ENCODE measurements around the gene FMNL3. TPM values are rescaled to one million over a fixed set of nuclear protein-coding genes. Genes with fewer than 3 reads are reported as not detected.

The FMNL3 gene
- total RNA-seq, 1 donor from 2014 or later = 84.3 TPM

- Mint-ChIP-seq H3K9me3 (no peaks in the 10 kb centered on the region), H3K36me3 (ENCODE audit: low read depth) (peaks cover 91% of the 10 kb centered on the region), H3K4me3 (no peak overlapping the region), H3K27ac (no peak overlapping the region), H3K27me3 (no peaks in the 10 kb centered on the region), H3K4me1 (peaks cover 28% of the 10 kb centered on the region)
- ChIA-PET CTCF (interaction anchor here (0.7 to 14.7 kb wide), 6 partner anchors 10 to 129 kb away, joined by 3 to 284 read pairs (median 4); partner anchors contain the start of genes FMNL3 and TMBIM6), POLR2A (interaction anchor here (0.5 to 2.4 kb wide), 5 partner anchors 14 to 112 kb away, joined by 3 to 13 read pairs (median 4); no protein-coding TSS in a partner anchor)
- intact Hi-C loops (cut with micrococcal nuclease) = no loop called here
- TF ChIP-seq CTCF (IDR thresholded peaks at IDR 0.05) = no peak
- DNase-seq = no peak
- ATAC-seq (ENCODE audit: low read depth) = no peak
Observed at GRCh38 chr12:49648712-49649003, 58.5 kb downstream of the FMNL3 start.

GRCh38 chr12:49647827-49648711, 59.1 kb downstream of the FMNL3 start:
- H3K36me3 Mint-ChIP-seq (ENCODE audit: low read depth) = peaks cover 92% of the 10 kb centered on the region
- no peak for DNase-seq
- H3K4me1 Mint-ChIP-seq = peaks cover 26% of the 10 kb centered on the region
- ChIA-PET POLR2A (interaction anchor here (0.5 to 2.4 kb wide), 6 partner anchors 15 to 112 kb away, joined by 3 to 13 read pairs (median 4); partner anchors contain the start of gene TMBIM6), CTCF (interaction anchor here (0.7 to 14.7 kb wide), 6 partner anchors 9 to 129 kb away, joined by 3 to 284 read pairs (median 4); partner anchors contain the start of genes FMNL3 and TMBIM6)
- intact Hi-C loops (cut with micrococcal nuclease) = no loop called here
- no peak overlapping the region for H3K4me3 Mint-ChIP-seq
- ATAC-seq (ENCODE audit: low read depth) = no peak
- no peaks in the 10 kb centered on the region for H3K27me3 Mint-ChIP-seq
- peak overlapping the region; percentile 12 for H3K27ac Mint-ChIP-seq
- no peak for TF ChIP-seq CTCF (IDR thresholded peaks at IDR 0.05)
- H3K9me3 Mint-ChIP-seq = no peaks in the 10 kb centered on the region

DNA sequence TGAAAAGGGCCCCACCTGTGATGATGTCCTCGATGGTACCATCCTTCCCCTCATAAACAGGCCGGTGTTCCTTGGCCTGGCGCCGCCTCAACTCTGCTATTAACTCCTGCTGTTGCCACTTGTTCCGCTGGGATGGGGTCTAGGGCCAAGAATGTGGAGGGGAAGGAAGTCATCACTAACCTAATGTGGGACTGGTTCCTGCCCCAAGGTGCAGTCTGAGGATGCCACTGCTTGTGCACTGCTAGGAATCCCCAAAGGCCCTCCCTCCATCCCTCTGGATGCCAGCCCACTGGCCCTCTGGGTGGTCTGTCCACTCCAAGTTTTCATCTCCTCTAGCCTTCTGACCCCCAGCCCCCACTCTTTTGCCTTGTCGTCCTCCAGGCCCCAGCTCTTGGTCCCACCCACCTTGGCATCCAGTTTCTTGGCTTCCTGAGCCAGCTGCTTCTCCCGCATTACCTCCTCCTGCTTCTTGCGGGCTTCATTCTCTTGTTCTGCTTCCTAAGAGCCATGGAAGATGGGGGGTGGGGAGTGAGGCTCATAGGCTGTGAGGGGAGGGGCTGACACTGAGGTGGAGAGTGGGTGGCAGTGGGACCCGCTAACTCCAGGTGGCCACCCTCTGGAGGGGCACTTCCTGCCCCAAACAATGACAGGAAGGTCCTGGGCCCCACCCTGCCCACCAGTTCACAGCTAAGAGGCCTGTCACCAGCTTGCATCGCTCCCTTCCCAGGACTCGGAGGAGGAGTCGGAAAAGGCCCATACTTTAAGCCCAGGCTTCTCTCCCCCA, 60.1 kb downstream of the FMNL3 start:
- CTCF ChIA-PET = interaction anchor here (3.0 to 14.7 kb wide), 2 partner anchors 10 to 63 kb away, joined by 11 to 284 read pairs; partner anchors contain the start of gene FMNL3
- Mint-ChIP-seq H3K27ac (peak overlapping the region; percentile 46), H3K4me1 (peaks cover 24% of the 10 kb centered on the region), H3K9me3 (no peaks in the 10 kb centered on the region), H3K27me3 (no peaks in the 10 kb centered on the region), H3K4me3 (no peak overlapping the region), H3K36me3 (ENCODE audit: low read depth) (peaks cover 88% of the 10 kb centered on the region)
- DNase-seq (no peak), ATAC-seq (ENCODE audit: low read depth) (no peak)
- TF ChIP-seq CTCF (IDR thresholded peaks at IDR 0.05) = no peak
- POLR2A ChIA-PET = interaction anchor here (0.9 to 2.4 kb wide), 3 partner anchors 18 to 94 kb away, joined by 3 to 13 read pairs (median 3); partner anchors contain the start of gene TMBIM6
- intact Hi-C loops (cut with micrococcal nuclease) = no loop called here

DNA sequence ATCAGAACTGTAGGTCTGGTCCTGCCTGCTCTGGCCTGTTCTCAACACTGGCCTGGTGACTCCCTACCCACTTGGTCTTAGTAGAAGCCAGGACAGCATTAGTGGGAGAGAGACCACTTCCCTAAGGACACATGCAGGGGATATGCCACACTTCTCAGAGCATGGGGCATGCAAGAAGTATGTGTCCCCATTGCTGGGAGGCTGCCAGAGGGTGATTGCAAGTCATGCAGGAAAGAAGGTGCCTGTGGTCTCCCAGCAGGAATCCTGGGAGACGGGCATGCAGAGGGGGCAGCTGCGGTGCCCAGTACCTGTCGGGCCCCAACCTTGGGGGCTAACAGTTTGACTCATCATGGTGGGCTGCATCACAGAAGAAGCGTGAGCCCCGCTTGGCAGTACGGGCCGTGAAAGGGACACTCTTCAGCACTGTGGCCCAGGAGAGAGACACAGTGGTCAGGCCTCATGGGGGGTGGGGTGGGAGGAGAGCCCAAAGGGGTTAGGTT, 60.8 kb downstream of the FMNL3 start:
- intact Hi-C loops (cut with micrococcal nuclease) = no loop called here
- DNase-seq (no peak), ATAC-seq (ENCODE audit: low read depth) (no peak)
- Mint-ChIP-seq H3K27me3 (no peaks in the 10 kb centered on the region), H3K4me3 (no peak overlapping the region), H3K9me3 (no peaks in the 10 kb centered on the region), H3K4me1 (peaks cover 24% of the 10 kb centered on the region), H3K36me3 (ENCODE audit: low read depth) (peaks cover 84% of the 10 kb centered on the region), H3K27ac (no peak overlapping the region)
- ChIA-PET POLR2A (interaction anchor here (0.6 to 0.9 kb wide), 2 partner anchors 17 to 40 kb away, joined by 3 to 9 read pairs; no protein-coding TSS in a partner anchor), CTCF (interaction anchor here (1.8 to 14.7 kb wide), 4 partner anchors 9 to 63 kb away, joined by 7 to 284 read pairs (median 14); partner anchors contain the start of gene FMNL3)
- TF ChIP-seq CTCF (IDR thresholded peaks at IDR 0.05) = no peak

Data from activated B cell treated with CpG ODN at 0.5 μM for 24 hours (primary cell).